Suppressor macrophage treated with lipopolysaccharide for 1 hour (primary cell): Measurements from ENCODE around the gene MSANTD1.

ENCODE experiments used
- DNase-seq, 3 donors: peaks; one replicate each; pipeline ENCODE4 v3.0.0-alpha.2; 2020 to 2022

MSANTD1 gene

DNA sequence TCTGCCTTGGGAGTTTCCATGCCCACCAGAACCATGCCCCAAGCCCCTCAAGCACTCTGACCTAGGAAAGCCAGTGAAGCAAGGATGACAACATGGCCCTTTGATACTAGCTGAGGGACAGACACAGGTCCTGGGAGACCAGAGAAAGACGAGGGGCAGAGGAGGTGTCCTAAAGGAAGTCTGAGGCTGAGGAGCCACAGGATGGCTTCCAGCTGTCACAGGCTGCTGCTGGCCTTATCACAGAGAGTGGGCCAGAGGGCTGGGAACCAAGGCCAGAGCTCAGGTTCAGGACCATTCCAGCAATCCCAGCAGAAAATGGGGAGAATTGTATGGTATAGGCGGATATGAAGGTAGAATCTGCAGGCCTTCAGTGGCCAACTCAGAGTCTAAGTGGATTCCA is 31.7 kb upstream of the MSANTD1 start:
- DNase-seq, result no peak

DNA sequence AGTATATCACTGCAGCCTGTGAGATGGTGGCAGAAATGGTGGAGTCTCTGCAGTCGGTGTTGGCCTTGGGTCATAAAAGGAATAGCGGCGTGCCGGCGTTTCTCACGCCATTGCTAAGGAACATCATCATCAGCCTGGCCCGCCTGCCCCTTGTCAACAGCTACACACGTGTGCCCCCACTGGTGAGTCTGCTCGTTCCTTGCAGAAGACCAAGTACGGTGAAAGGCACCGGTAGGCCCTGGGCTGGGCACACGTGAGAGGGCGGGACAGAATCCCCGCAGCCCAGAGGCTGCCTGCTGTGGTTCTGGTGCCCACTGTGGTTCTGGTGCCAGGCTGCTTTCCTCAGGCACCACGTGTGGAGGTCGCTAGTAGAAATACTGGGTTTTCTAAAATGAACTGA is 31.2 kb upstream of the MSANTD1 start:
- no peak for DNase-seq

DNA sequence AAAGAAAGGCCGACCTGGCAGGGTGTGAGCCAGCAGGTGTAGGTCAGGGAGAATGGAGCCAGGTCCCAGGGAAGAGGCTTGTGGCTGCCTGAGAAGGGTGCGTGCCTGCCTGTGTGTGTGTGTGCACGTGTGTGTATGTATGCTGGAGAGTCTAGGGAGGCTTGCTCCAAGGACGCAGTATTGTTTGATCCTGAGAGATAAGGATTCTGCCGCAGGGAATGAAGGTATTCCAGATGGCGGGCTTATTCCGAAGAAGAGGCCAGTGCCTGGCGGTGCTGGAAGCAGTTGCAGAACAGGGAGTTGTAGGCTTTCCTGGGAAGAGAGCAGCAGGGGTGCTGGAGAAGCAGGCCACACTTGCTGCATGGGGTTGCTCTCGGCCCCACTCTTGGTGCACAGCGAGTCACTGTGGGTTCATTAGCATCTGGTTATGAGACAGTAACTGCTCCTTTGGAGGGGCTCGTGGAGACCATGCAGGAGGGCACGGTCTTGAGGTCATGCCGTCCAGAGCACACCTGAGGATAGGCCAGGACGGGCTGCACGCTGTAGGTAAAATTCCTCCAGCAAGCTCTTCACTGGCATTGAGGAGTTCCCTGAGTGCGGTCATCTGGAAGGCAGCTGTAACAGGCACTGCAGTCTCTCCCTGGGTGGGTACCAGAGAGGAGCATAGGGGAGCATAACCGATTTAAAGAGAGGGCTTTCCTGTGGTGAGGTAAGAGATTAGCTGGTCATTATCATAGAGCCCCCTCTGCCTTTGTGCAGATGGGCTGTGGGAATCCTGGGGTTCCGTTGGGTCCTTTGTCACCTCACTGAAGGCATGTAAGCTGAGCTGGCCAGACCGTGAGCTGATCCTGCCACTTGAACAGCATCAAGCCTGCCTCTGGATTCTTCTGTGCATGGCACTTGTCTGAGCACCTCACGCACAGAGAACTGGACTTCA is 29.9 kb upstream of the MSANTD1 start:
- no peak for DNase-seq

DNA sequence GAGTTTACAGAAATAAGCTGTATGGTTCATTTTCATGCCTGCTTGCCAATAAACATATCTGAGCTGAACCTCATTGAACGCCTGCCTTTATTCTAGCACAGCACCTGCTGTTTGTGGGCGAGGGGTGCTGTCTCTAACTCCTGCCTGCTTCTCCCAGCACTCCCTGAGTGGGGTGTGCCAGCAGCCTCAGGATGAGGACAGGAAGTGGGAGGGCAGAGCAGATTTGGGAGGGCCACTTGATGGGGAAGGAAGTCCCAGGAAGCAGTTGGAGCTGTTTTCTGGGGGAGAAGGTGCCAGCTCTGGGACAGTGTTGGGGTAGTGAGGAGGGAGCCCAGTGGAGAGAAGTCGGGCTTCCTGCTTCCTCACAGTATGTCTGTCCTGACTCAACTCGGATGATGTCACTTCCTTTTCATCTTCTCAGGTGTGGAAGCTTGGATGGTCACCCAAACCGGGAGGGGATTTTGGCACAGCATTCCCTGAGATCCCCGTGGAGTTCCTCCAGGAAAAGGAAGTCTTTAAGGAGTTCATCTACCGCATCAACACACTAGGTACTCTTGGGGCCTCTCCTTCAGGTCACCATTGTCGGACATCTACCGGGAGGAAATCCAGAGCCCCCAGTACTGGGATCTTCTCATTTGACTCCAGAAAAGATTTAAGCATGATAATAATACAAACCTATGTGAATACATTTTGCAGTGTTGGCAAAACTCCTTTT is 29.0 kb upstream of the MSANTD1 start:
- no peak for DNase-seq

DNA sequence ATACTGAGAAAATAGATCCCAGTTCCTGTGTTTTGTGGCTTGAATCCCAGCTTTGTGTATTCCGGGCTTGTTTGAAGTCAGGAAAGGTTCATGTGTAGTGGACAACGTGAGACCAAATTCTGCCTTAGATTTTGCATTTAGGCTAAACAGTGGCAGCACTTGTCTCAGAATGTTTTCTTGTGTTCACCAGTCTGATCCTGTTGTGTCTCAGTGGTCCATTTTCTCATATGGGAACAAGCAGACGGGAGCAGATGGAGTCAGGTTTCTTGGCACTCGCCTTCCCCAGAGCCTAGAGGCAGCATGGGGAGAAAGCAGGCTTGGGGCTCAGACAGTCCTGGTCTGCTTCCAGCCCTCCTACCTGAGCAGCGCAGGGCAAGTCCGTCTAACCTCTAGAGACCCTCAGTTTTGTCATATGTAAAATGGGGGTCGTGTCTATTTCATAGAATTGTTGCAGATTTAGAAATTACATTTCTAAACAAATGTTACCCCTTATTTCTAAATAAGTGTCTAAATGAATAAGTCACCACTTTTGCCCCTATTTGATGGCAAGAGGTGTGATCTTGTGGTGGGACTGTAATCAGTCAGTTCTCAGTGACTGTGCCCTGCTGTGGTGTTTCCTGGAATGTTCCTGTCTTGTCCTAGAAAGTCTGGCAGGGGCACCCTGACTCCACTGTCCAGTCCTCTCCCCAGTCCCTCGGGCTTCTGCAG is 28.3 kb upstream of the MSANTD1 start:
- DNase-seq, result no peak

DNA sequence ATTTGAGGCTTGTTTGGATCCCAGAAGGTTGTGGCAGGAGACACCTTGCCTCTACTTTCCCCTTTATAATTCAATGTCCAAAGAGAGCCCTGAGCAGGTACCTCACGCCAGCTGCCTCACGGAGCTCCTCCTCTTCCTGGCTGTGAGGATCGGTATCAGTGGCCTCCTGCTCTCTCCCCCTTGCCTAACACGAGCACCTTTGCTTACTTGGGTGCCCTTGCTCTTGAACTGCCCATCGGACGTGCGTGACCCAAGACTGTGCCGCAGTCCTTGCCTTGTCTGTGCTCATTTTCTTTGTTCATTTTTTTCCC is 27.8 kb upstream of the MSANTD1 start:
- no peak for DNase-seq

DNA sequence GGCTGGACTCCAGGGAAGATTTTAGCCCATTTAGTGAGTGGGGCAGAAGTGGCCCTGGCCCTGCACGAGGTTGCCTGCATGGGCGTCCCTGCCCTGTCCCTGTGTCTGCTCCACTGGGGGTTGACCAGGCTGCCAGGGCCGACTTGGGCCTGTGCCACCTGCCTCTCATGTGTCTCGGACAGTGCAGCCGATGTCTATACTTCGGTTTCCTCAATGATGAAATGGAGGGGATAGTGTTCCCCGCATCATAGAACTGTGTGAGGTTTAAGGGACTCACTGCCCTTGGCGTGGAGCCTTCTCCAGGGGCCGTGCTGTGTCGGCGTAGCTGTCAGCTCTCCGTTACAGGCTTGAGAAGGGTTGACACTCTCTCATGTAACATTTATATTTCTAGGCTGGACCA is 27.0 kb upstream of the MSANTD1 start:
- DNase-seq, result no peak

DNA sequence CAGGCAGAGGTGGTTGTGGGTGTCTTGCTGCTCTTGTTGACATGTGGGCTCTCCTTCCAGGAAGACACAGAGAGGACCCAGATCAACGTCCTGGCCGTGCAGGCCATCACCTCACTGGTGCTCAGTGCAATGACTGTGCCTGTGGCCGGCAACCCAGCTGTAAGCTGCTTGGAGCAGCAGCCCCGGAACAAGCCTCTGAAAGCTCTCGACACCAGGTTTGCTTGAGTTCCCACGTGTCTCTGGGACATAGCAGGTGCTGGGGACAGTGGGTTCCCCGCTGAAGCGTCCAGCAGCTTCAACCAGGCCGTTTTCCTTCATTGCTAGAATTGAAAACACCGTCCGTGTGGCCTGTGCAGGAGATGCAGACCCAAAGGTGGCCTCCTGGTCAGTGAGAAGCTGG is 25.6 kb upstream of the MSANTD1 start:
- DNase-seq, result no peak

DNA sequence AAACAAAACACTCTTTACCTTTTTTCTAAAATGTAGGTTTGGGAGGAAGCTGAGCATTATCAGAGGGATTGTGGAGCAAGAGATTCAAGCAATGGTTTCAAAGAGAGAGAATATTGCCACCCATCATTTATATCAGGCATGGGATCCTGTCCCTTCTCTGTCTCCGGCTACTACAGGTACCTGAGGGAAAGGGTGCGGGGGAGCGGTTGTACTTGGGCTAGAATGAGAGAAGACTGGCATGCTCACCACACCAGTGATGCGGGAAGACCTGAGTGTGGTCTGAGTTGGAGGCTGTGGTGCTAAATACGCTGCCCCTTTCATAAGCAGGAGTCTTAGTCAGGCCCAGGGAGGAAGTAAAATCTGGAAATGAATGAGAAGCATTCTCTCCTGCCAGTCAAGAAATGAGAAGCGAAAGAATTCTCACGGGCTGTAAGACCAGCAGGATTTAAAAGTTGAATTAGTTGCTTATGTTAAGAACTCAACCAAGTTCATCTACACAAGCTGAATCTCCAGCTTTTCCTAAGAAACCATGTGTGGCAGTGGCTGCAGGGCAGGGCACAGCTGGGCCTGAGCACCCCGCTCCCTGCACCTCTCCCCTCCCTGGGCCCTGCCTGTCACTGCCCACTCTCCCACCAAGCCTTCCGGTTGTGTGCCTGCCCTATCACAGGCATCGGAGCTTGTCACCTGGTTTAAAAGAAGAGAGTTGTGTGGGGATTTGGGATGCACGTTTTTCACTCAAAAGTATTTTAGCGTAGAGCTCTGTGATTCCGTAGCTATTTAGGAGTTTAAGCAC is 24.8 kb upstream of the MSANTD1 start:
- DNase-seq, result peak; percentile 66 to 82 (median 80)

DNA sequence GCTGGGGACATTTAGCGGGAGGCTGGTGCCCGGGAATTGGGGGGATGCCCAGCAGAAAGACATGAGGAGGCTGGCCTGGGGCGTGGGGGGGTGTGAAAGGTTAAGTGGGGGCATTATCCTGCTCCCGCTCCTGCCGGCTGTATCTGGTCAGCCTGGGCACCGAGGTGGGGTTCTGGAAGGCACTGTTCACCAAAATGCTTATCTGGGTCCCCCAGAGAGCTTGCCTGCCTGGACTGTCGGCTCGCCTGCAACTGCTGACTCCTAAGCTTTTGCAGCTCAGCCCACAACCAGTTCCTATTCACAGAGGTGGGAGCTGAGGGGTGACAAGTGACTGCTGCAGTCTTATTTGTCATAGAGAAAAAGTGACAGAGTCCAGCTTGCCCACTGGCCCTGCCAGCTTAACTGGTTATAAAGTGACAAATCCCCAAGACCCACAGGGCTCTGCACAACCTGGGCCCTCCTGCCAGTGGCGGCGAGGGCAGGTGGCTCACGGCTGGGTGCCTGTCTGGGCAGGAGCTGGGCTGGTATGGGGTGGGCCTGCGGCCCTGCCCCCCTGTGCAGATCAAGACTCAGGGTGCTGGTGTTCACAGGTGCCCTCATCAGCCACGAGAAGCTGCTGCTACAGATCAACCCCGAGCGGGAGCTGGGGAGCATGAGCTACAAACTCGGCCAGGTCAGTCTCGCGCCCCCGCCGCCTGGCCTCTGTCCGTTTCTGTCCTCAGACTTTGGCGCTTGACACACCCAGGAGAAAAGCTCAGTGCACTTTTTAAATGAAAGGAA is 23.7 kb upstream of the MSANTD1 start:
- peak in 1 of 3 donors; percentile 8 for DNase-seq

DNA sequence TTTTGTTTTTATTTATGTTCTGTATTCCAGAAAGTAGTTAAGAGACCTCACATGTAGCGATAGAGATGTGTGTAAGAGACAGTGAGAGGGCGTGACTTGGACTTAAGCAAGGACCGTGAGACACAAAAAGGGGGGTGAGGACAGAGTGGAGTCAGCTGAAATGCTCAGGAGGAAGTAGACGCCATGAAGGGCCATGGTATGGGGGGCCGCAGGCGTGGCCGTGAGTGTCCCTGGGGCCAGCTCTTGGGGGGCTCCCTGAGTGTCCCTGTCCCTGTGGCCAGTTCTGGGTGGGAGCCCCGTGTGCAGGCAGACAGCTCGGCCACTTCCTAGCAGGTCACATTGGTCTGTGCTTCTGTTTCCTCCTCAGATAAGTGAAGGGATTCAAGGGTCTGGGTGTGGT is 23.0 kb upstream of the MSANTD1 start:
- peak; percentile 79 to 85 (median 80) for DNase-seq

DNA sequence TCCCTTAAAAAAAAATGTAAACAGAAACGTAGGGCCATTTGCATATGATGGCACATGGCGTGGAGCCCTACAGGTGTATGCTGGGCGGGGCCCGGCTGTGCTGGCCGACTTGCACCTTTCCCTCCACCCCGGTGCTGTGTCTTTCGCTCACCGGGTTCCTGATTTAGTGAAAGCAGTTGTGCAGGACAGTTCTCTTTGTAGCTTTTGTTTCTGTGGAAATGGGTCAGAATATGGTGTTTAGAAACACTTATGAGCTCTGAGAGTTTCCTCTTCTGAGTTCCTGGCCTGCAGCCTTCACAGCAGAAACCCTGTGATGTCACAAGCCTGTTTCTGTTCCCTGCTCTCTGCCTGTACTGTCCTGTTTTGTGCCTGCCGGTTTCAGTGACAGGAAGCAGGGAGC is 22.5 kb upstream of the MSANTD1 start:
- peak; percentile 76 to 87 (median 83) for DNase-seq

DNA sequence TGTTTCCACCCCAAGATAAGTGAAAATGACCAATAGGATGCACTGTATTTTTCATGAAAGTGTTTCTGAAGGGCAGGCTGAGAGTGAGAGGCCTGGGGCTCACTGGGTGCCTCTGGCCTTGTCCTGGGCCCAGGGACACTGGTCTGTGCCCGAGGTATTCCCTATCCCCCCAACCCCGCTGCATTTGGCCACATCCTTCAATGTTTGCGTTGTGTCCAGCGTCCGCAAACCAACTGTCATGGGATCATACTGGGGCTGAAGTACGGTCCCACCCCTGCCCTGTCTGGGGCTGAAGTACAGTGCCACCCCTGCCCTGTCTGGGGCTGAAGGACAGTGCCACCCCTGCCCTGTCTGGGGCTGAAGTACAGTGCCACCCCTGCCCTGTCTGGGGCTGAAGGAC is 22.0 kb upstream of the MSANTD1 start:
- DNase-seq, result no peak

DNA sequence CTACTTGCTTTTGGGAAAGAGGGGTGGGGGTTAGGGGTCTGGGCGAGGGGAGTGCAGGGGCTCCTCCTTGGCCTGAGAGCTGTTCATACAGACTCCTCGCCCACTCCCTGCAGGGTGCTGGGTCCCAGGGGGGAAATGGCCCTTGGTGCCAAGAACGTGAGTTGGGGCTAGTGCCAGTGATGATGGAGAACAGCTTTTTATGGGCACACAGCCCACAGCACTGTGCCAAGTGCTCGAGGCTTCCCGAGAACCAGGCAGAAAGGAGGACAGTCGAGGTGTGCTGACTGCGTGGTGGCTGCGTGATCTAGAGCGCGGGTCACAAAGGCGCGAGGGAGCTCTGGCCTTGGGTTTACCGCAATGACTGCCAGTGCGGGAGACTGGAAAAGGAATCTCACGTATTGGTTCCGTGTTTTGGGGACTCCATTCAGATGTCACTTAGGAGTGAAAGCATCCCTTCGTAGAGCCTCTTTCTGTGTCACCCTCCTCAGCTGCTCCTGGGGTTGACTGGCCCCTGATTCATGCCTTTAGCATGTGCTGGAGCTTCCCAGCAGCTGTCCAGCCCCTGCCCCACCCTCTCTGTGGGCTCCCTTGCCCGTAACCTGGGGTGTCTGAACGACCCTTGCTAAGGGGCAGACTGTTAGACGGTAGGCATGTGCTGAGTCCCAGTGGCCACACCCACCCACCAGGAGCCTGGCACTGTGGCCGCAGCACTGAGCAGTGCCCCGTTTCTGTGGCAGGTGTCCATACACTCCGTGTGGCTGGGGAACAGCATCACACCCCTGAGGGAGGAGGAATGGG is 20.9 kb upstream of the MSANTD1 start:
- DNase-seq, result no peak

DNA sequence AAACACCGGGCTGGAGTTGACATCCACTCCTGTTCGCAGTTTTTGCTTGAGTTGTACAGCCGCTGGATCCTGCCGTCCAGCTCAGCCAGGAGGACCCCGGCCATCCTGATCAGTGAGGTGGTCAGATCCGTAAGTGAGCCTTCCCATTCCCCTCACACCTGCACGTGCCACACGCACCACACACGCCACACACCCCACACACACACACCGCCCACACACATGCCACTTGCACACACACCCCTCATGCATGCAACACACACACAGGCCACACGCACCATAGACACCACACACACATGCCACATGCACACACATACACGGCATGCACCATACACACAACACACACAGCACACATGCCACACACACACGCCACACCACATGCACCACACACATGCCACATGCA is 20.1 kb upstream of the MSANTD1 start:
- DNase-seq, result no peak

DNA sequence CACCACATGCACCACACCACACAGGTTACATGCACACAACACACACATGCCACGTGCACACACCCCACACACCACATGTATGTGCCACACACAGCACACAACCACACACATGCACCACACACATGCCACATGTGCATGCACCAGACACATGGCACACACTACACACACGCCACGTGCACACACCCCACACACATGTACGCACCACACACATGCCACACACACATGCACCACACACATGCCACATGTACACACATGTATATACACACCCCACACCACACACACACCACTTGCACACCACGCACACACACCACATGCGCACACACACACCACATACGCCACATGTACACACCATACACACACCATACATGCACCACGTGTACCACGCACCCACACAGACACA is 19.6 kb upstream of the MSANTD1 start:
- no peak for DNase-seq

DNA sequence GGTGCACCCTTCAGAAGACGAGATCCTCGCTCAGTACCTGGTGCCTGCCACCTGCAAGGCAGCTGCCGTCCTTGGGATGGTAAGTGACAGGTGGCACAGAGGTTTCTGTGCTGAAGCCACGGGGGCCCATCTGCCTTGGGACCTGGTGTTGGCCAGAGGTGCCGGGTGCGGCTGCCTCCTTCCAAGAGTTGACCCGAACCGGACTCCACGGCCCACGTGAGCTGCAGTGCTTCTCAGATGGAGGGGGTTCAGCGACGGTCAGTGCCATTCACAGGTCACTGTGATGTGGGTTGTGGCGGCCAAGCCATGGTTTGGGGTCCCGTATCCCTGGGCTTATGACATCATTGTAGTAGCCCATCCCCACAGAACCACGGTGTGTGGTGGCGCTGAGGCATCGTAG is 19.0 kb upstream of the MSANTD1 start:
- no peak for DNase-seq

DNA sequence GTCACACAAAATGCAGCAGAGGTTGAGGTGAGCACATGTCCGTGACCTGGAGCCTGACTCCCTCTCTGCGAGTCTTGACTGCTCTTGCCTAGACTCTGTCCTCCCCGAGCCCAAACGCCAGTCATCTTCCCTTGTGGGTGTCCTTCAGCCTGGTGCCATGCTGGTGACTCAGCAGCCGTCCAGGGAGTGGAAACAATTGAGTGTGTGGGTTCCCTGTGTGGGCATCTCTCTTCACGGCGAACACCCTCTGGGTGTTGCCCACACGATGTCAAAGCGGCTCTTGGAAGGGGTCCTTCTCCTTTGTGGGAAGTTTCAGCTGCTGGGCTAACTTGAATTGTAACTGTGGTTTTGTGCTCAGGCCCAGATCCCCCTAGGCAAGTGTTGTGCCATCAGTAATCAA is 17.5 kb upstream of the MSANTD1 start:
- peak; percentile 37 to 68 (median 40) for DNase-seq

DNA sequence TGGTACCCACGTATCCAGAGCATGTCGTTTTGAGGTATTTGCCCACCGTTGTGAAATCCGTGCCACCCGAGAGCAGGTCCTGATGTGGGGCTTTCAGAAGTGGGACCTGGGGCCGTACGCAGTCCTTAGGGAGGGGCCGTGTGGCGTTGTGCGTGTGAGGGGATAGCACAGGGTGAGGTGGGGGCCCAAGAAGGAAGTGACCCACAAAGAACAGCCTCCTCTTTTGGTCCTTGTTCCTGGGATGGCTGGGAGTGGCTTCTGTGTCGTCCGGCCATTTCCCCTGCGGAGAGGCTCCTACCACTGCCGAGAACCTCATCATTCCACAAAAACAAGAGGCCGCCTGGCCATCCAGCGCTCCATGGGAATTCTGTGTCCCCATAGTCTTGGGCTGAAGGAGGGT is 17.0 kb upstream of the MSANTD1 start:
- no peak for DNase-seq

DNA sequence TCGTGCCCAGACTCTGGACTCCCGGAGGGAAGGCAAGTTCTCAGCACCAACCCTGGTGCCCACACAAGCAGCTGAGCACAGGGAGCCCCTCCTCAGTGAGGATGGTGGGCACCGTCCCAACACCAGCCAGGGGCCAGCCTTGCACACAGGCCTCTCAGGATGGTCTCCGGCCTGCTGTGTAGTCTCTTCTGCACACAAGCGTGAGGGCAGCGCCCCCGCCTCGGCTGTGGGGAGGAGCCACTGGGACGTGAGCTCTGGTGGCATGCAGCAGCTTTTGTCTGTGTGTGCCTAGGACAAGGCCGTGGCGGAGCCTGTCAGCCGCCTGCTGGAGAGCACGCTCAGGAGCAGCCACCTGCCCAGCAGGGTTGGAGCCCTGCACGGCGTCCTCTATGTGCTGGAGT is 16.1 kb upstream of the MSANTD1 start:
- DNase-seq, result no peak

DNA sequence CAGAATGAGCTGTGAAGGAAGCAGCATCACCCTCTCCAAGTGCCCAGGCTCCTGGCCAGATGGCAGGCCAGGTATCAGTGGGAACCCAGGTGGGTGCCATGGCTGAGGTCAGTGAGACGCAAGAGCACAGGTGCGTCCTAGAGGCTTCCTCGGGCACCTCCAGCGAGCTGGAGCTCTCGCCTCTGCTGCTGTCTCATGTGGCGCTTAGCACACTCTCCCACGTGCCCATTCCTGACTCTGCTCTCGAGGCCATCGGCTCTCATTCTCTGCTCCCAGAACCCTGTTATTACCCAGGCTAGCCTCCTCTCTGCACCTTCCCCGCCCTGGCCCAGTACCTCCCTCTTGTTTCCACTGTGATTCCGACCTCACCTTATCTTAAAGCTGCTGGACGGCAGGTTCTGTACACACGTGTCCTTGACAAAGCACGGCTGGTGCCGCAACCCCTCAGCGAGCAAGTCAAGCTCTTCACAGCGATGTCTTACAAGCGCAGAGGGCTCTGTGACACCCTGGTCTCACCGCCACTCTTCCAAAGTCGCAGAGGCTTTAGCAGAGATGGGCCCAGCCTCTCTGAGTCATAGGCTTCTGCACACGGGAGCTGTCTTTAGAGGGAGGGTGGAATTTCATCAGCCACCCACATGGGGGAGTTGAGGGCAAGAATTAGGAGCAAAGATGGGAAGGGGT is 15.4 kb upstream of the MSANTD1 start:
- no peak for DNase-seq
